MCF 10A (cell line): ENCODE measurements around the gene P2RX6. TPM values are rescaled to one million over a fixed set of nuclear protein-coding genes. Genes with fewer than 3 reads are reported as not detected.
"Not testable (repeated sequence)": the region's sequence is repeated elsewhere in the genome, so short reads cannot be mapped to it uniquely, and the experiment has no call there.

Experiments
- BruUV-seq: library from RNA; stranded (reverse); fragments of 400-500 nt; replicated peaks from 2 replicates; lab custom pipeline; 2021; lab: Mats Ljungman, UMichigan
- CTCF ChIA-PET: fragments of 300-600 bp; sonication (Branson Sonifier 250); formaldehyde crosslinking; extraction: SDS; loops from one replicate; lab custom pipeline; 2021; ENCODE audit warnings: antibody characterized with exemption, inconsistent platforms; lab: Yijun Ruan, JAX
- POLR2A ChIA-PET: fragments of 300-600, 350-650 bp; sonication (Branson Sonifier 250); formaldehyde crosslinking; extraction: SDS; loops from one replicate; lab custom pipeline; 2020; ENCODE audit warnings: antibody characterized with exemption, inconsistent platforms; lab: Yijun Ruan, JAX
- DNase-seq: peaks from one replicate; pipeline ENCODE4 v3.0.0-alpha.2; 2018; ENCODE audit not compliant: unreplicated experiment
- H3K27ac Mint-ChIP-seq: one replicate; pipeline ENCODE4 v1.8.0; 2022; ENCODE audit warnings: mild to moderate bottlenecking, low read depth, mixed read lengths; ENCODE audit not compliant: unreplicated experiment
- H3K27me3 Mint-ChIP-seq: one replicate; pipeline ENCODE4 v1.8.0; 2022; ENCODE audit warnings: mixed read lengths; ENCODE audit not compliant: insufficient read depth, unreplicated experiment
- H3K36me3 Mint-ChIP-seq: one replicate; pipeline ENCODE4 v1.8.0; 2022; ENCODE audit warnings: mild to moderate bottlenecking, moderate library complexity, mixed read lengths; ENCODE audit not compliant: insufficient read depth, unreplicated experiment
- H3K4me1 Mint-ChIP-seq: one replicate; pipeline ENCODE4 v1.8.0; 2022; ENCODE audit warnings: mixed read lengths; ENCODE audit not compliant: insufficient read depth, unreplicated experiment
- H3K4me3 Mint-ChIP-seq: one replicate; pipeline ENCODE4 v1.8.0; 2022; ENCODE audit warnings: mild to moderate bottlenecking, moderate library complexity, mixed read lengths; ENCODE audit not compliant: unreplicated experiment
- H3K9me3 Mint-ChIP-seq: one replicate; pipeline ENCODE4 v1.8.0; 2022; ENCODE audit warnings: mixed read lengths; ENCODE audit not compliant: unreplicated experiment
- CTCF ChIP-seq: fragments of 200-600 bp; IDR thresholded peaks from one replicate; pipeline ENCODE4 v1.8.0; 2022; ENCODE audit warnings: antibody characterized with exemption, mild to moderate bottlenecking; ENCODE audit not compliant: unreplicated experiment
- intact Hi-C: fragments of 100-400 bp; cut with micrococcal nuclease; formaldehyde crosslinking; loops from 2 replicates; pipeline ENCODE4 v1.14.1; 2022
- total RNA-seq: library from RNA; stranded (reverse); gene quantifications from 2 replicates; pipeline ENCODE4 v1.2.3, GENCODE V29; 2022

Gene P2RX6
- total RNA-seq, 1 experiment from 2014 or later = 0.19 TPM

GRCh38 chr22:21038405-21038804, 23.4 kb downstream of the P2RX6 start:
- intact Hi-C loops = loop anchor here (1.0 kb wide), 1 partner anchor 36 kb away; the partner anchor contains the start of gene THAP7
- BruUV-seq = no TSS peak
- Mint-ChIP-seq H3K27me3 (no peaks in the 10 kb centered on the region), H3K4me1 (peaks cover 18% of the 10 kb centered on the region), H3K36me3 (no peaks in the 10 kb centered on the region), H3K4me3 (no peak overlapping the region), H3K27ac (peak overlapping the region; percentile 85), H3K9me3 (no peaks in the 10 kb centered on the region)
- POLR2A ChIA-PET = interaction anchor here (0.7 to 1.6 kb wide), 8 partner anchors 24 to 788 kb away, joined by 3 to 18 read pairs (median 8); partner anchors contain the start of genes CRKL, LZTR1, P2RX6 and THAP7
- CTCF ChIA-PET = interaction anchor here (0.6 kb wide), 1 partner anchor 13 kb away, joined by 3 read pairs; no protein-coding TSS in a partner anchor
- TF ChIP-seq CTCF = no peak
- DNase-seq = no peak

DNA sequence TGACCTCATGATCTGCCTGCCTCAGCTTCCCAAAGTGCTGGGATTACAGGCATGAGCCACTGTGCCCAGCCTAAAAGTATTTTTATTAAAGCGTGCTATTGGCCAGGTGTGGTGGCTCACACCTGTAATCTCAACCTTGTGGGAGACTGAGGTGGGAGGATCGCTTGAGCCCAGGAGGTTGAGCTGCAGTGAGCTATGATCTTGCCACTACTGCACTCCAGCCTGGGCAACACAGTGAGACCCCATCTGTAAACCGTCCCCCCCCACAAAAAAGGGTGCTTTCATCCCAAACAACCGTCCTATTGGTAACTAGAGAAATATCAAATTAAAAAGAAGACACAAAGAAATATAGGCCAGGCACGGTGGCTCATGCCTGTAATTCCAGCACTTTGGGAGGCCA, 24.2 kb downstream of the P2RX6 start:
- DNase-seq, intact Hi-C loops, H3K27ac Mint-ChIP-seq, H3K36me3 Mint-ChIP-seq, H3K9me3 Mint-ChIP-seq, BruUV-seq, H3K4me3 Mint-ChIP-seq, H3K27me3 Mint-ChIP-seq, POLR2A ChIA-PET: not testable (repeated sequence)
- CTCF ChIA-PET = interaction anchor here (0.5 to 0.7 kb wide), 2 partner anchors 44 to 909 kb away, joined by 3 read pairs; no protein-coding TSS in a partner anchor
- H3K4me1 Mint-ChIP-seq = peaks cover 25% of the 10 kb centered on the region

DNA sequence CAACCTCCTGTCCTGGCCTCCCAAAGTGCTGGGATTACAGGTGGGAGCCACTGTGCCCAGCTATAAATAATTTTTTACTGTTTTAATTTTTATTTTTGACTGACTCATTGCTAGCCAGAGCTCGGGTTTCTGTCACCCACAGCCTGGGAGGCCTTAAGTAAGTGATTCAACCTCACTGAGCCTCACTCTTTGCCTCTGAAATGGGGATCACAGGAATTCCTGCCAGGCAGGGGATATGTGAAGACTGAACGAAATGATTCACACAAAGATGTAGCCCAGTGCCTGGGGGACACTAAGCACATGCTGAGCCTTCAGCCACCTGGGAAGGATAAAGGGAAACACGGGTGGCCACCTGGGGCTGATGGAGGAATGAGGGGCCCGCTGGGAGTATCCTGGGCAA, 27.0 kb downstream of the P2RX6 start:
- DNase-seq = peak; percentile 17
- TF ChIP-seq CTCF = no peak
- intact Hi-C loops = no loop called here
- POLR2A ChIA-PET = interaction anchor here (1.2 kb wide), 1 partner anchor 39 kb away, joined by 3 read pairs; no protein-coding TSS in a partner anchor
- H3K27ac Mint-ChIP-seq = no peak overlapping the region
- peaks cover 44% of the 10 kb centered on the region for H3K4me1 Mint-ChIP-seq
- CTCF ChIA-PET = no interaction called here
- H3K27me3 Mint-ChIP-seq = no peaks in the 10 kb centered on the region
- BruUV-seq = no TSS peak
- no peaks in the 10 kb centered on the region for H3K36me3 Mint-ChIP-seq
- H3K9me3 Mint-ChIP-seq = no peaks in the 10 kb centered on the region
- no peak overlapping the region for H3K4me3 Mint-ChIP-seq

DNA sequence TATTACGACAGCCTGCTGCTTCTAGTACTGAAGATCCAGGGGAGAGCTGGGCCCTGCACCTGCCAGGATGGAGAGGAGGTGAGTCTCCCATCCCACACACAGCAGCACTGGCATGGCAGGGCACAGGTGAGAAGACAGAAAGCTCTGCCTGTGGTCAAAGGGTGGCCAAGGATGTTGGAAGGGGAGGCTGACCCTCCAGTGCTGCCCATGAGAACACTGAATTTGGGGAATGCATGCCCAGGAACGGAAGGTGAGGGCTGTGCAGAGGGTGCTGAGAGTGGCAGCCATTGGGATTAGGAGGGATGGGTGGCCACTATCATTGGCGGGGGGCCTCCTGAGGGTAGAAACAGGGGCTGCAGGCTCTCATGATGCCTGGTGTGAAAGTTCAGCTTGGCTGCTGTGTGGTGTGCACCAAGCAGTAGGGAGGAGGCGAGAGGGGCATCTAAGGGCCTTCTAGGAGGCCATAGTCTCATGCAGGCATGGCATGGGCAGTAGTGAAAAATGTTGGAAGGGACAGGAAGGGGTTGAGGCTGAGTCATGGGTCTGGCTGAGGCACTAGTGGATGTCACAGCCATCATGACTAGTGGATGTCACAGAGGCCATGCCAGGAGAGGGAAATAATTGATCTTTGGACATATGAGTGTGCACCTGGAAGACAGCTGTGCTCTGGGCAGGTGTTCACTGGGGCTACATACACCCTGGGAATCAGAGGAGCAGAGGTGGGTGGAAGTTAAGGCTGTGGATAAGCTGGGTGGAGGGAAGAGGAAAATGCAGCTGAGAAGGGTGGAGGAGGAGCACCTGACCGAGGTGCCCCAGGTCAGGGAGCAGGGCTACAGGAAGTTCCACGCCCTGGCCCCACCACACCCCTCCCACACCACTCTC, 28.3 kb downstream of the P2RX6 start:
- intact Hi-C loops = no loop called here
- Mint-ChIP-seq H3K27me3 (no peaks in the 10 kb centered on the region), H3K9me3 (no peaks in the 10 kb centered on the region), H3K4me1 (peaks cover 36% of the 10 kb centered on the region), H3K36me3 (no peaks in the 10 kb centered on the region), H3K4me3 (no peak overlapping the region), H3K27ac (peak overlapping the region; percentile 74)
- POLR2A ChIA-PET = interaction anchor here (2.3 to 3.9 kb wide), 2 partner anchors 28 to 40 kb away, joined by 8 to 26 read pairs; partner anchors contain the start of genes P2RX6 and THAP7
- CTCF ChIA-PET = no interaction called here
- TF ChIP-seq CTCF = no peak
- DNase-seq = no peak
- BruUV-seq = no TSS peak
